SIG-M5 (cell line): ENCODE measurements around the gene SLC1A1.

Source experiments
- DNase-seq: peaks from one replicate; lab custom pipeline; 2025; lab: John Stamatoyannopoulos, UW

SLC1A1 gene

DNA sequence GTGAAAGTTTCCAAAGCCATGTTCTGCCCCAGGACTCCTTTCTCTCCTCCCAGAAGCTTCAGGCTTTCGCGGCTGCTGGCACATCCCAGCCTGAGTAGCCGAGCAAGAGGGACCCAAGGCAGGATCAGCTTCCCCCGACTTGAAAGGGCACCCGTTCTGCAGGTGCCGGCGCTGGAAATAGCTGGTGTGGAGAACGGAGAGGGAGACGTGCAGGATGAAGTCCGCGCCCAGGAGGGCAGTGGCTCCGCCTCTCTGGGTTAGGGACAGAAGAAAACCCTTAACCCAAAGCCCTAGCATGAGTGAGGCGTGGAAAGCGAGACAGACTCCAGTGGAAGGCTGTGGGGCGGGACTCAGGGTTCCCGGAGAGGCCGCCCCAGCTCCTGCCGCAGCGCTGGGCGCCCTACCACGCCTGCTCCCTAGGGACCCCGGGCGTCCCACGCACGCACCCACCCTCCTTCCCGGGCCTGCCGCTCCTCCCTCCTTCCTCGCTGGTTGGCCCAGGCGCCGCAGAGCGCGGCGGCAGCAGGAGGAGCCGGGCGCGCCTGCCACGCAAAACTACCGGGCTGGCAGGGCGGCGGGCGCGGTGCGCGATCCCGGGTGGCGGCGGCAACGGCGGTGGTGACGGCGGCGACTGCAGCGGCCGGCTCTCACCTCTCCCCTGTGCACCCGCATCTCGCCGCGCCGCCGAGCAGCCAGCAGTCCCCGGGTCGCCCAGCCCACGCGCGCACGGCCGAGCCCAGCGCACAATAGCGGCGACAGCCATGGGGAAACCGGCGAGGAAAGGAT lies at the start of gene SLC1A1:
Gene SLC1A1 (plus strand): TSS at position 550 of the 786 bp plus-strand sequence. CDS start 212 bp downstream, at position 762.
- no peak for DNase-seq

DNA sequence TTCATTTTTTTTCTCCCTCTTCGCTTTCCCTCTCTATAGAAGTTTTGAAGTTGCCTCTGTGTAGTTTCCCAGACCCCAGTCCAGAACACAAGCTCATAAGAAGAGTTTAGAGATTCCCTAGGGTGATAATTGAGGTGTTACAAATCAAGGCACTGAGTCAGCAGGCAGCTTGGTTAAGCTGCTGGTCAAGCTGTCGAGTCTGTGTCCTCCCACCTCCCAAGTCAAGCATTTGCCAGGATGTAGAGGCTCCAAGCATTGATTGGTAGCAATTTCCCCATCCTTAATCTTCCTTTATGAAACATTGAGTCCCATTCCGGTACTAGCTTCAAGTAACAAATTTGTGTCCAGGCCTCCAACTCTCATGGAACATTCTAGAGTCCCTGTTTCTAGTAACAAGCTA lies 47.5 kb upstream of the SLC1A1 start:
- DNase-seq = no peak

GRCh38 chr9:4443439-4443838 lies 46.8 kb upstream of the SLC1A1 start:
- no peak for DNase-seq

- DNase-seq = no peak
These were observed 28.8 kb upstream of the SLC1A1 start for GRCh38 chr9:4461437-4461836.

DNA sequence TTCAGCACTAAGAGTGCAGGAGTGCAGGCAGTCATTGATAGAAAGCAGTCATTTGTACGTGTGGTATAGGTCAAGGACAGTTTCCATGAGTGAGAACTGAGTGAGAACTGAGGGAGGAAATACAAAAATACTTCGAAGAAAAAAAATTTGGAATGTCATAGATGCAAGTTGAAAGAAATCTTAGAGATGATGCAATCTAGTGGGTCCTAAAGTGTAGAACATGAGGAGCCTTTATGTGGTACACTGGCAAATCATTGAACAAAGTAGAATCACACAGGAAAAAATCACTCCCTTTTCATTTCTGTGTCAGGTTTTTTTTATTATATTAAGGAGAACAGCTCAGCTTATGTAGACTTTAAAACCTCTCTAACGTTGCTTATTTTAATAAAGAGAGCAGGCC lies 26.4 kb upstream of the SLC1A1 start:
- no peak for DNase-seq

GRCh38 chr9:4464911-4465513 lies 25.3 kb upstream of the SLC1A1 start:
- no peak for DNase-seq

GRCh38 chr9:4465910-4466309 lies 24.4 kb upstream of the SLC1A1 start:
- no peak for DNase-seq

- no peak for DNase-seq
These were observed 15.0 kb upstream of the SLC1A1 start for GRCh38 chr9:4475301-4475700.

GRCh38 chr9:4486176-4486575 lies 4.1 kb upstream of the SLC1A1 start:
- DNase-seq = no peak

- DNase-seq = no peak
These were observed 728 bp upstream of the SLC1A1 start for GRCh38 chr9:4489562-4489918.

GRCh38 chr9:4490705-4491625 lies 697 bp downstream of the SLC1A1 start:
- no peak for DNase-seq

GRCh38 chr9:4491626-4491975 lies 1.3 kb downstream of the SLC1A1 start:
- no peak for DNase-seq

GRCh38 chr9:4494332-4494731 lies 4.1 kb downstream of the SLC1A1 start:
- no peak for DNase-seq

- DNase-seq = no peak
These were observed 4.5 kb downstream of the SLC1A1 start for GRCh38 chr9:4494806-4495205.

DNA sequence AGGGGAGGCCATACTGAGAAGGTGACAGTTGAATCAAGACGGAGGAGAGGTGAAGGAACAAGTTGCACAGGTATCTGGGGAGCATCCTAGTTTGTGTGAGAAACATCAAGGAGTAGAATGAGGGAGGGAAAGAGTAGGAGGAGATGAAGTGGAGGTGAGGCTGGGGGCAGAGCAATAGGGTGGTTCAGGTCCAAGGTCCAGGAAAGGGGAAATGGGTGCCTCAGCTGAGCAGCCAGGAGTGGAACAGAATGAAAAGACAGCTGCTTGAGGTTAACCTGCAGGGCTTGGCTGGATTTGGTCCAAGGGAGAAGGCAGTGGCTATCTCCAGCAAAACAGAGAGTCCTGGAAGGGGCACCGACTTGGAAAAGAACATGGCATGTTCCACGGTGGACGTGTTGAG lies 5.3 kb downstream of the SLC1A1 start:
- no peak for DNase-seq

- no peak for DNase-seq
These were observed 6.2 kb downstream of the SLC1A1 start for GRCh38 chr9:4496497-4496896.

GRCh38 chr9:4497395-4497794 lies 7.1 kb downstream of the SLC1A1 start:
- DNase-seq = no peak

DNA sequence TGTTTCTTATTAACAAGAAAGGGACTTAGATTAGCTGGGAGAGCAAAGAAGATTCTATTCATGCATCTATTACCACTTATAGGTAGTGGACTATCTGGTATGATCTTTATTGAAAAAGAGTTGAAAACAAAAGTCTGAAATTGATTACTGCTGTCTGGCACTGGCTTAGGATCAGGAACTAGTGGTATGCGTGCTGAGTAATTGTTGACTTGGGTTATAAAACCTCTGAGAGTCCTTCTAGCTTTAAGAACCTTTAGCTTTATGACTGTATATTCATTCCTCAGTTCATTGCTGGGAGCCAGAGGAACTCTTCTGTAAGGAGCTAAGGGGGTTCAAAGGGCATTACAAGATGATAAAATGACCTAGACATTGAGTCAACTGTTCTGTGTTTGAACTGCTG lies 7.6 kb downstream of the SLC1A1 start:
- no peak for DNase-seq

DNA sequence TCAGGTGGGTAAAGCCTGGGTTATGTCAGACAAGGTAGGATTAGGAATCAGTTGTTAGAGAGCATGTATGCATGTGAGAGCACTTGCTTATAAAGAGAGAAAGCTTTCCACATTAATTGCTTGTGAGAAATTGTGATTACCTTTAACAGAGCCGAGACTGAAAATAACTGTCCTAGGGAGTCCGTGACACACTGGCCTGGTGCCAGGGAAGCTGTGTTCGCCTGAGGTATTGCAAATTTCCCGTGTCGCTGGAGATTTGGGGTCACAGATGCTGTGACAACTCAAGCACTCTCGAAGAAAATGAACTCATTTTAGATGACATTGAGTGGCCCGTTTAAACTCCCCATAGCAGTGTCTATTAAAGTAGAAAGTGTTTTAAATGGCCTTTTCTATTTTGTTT lies 9.6 kb downstream of the SLC1A1 start:
- DNase-seq = no peak

GRCh38 chr9:4501147-4501507 lies 10.9 kb downstream of the SLC1A1 start:
- DNase-seq = no peak

GRCh38 chr9:4502444-4502843 lies 12.2 kb downstream of the SLC1A1 start:
- no peak for DNase-seq

DNA sequence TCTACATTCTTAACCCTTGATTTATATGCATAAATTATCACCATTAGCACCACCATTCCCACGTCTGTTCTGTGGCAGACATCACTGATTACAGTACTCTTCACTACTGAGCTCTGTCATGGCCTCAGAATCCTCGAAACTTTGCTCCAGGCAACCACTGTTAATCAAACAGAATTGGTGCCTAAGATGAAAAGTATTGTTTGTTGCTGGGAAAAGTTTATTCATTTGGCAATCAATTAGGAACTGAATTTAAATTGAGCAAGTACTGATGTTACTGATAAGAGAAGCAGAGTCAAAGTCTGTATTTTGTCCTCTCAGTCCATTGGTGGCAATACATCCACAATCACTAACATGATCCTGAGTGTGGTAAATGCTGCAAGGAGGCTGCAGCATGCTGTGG lies 12.8 kb downstream of the SLC1A1 start:
- DNase-seq = no peak

- no peak for DNase-seq
These were observed 14.0 kb downstream of the SLC1A1 start for GRCh38 chr9:4504250-4504649.
